Esophagus muscularis mucosa (tissue), 4 donors: Measurements from ENCODE around the gene MMS19. TPM values are rescaled to one million over a fixed set of nuclear protein-coding genes. Genes with fewer than 3 reads are reported as not detected.
A peak's percentile ranks its signal among the peaks of the same experiment; 100 is the strongest.

ENCODE experiments used
- DNase-seq: peaks from one replicate; pipeline ENCODE4 v3.0.0-alpha.2; 2017; ENCODE audit errors: extremely low spot score
- H3K27ac ChIP-seq, 4 donors: fragments of 200-600 bp; sonication (generic); replicated peaks in 1 of 4; 1 replicate in 3 of 4; 2 replicates in 1 of 4; pipeline ENCODE4 v1.5.1; 2016 to 2019; ENCODE audit warnings: mild to moderate bottlenecking in 1 of 4
- H3K27me3 ChIP-seq, 4 donors: fragments of 200-600 bp; sonication (generic); one replicate each; pipeline versions ENCODE4 v1.5.1 to v1.6.0; 2016 to 2019
- H3K36me3 ChIP-seq, 4 donors: fragments of 200-600 bp; sonication (generic); one replicate each; pipeline ENCODE4 v1.5.1; 2016 to 2019
- H3K4me1 ChIP-seq, 4 donors: fragments of 200-600 bp; sonication (generic); one replicate each; pipeline ENCODE4 v1.5.1; 2016 to 2019
- H3K4me3 ChIP-seq, 4 donors: fragments of 200-600 bp; sonication (generic); 1 replicate in 2 of 4; 2 replicates in 2 of 4; pipeline ENCODE4 v1.5.1; 2016 to 2019; ENCODE audit warnings: mild to moderate bottlenecking in 4 of 4, moderate library complexity in 1 of 4
- H3K9me3 ChIP-seq, 4 donors: fragments of 200-600 bp; sonication (generic); 1 replicate in 3 of 4; 2 replicates in 1 of 4; pipeline ENCODE4 v1.5.1; 2016 to 2019
- EP300 ChIP-seq: sonication (generic); formaldehyde crosslinking; IDR thresholded peaks from one replicate; pipeline ENCODE4 v1.6.1; 2017; ENCODE audit warnings: antibody characterized with exemption
- POLR2A ChIP-seq: fragments of 450-650 bp; IDR thresholded peaks from one replicate; pipeline ENCODE4 v1.6.1; 2017; ENCODE audit warnings: antibody characterized with exemption, moderate library complexity, mild to moderate bottlenecking, low read depth
- POLR2AphosphoS5 ChIP-seq, 2 donors: sonication (generic); formaldehyde crosslinking; IDR thresholded peaks; one replicate each; pipeline ENCODE4 v1.6.1; 2017; ENCODE audit warnings: antibody characterized with exemption in 2 of 2
- WGBS: methylation state at CpG from one replicate; pipeline ENCODE4 v1.1.5; 2018; 5-methylcytosine and 5-hydroxymethylcytosine counted together
- intact Hi-C: fragments of 100-400 bp; cut with DNase I; formaldehyde crosslinking; loops from one replicate; pipeline ENCODE4 v1.15.1; 2023
- total RNA-seq, 4 donors: library from RNA; depleted of rRNA; stranded (reverse); fragments of >200 nt; gene quantifications; one replicate each; pipeline versions ENCODE4 v1.1.0 to v1.2.1, GENCODE V29; 2016
- TF ChIP-seq, protein P1 (sequence below), 3 experiments: fragments of 200-600 bp in 2 of 3; fragments of 450-650 bp in 1 of 3; sonication (generic) in 2 of 3; IDR thresholded peaks; one replicate each; pipeline ENCODE4 v1.5.1; 2017 to 2019; ENCODE audit warnings: antibody characterized with exemption in 3 of 3, mild to moderate bottlenecking in 2 of 3, moderate library complexity in 1 of 3

The MMS19 gene
- total RNA-seq, 4 donors from 2014 or later: 46.9 to 51.4 (median 48.6) TPM

DNA sequence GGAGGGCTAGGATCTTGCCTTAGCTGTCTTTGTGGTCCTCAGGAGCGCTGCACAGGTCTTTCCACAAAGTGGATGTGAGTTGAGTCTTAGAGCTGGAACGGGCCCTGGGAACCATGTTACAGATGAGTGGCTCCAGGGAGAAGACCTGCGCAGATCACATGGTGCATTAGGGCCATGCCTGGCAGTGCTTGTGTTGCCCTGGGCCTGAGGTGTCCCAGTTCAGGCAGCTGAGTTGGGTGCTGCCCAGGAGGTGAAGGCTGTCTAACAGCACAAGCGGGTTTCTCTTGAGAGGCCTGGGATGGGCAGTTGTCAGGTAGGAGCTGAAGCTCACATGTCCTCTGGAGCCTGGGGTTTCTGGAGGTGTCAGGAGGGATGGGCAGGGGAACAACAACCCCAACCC, 40.6 kb upstream of the MMS19 start:
- TF ChIP-seq POLR2AphosphoS5 (IDR thresholded peaks at IDR 0.05): no peak
- no peak for TF ChIP-seq POLR2A
- TF ChIP-seq, protein P1, sequence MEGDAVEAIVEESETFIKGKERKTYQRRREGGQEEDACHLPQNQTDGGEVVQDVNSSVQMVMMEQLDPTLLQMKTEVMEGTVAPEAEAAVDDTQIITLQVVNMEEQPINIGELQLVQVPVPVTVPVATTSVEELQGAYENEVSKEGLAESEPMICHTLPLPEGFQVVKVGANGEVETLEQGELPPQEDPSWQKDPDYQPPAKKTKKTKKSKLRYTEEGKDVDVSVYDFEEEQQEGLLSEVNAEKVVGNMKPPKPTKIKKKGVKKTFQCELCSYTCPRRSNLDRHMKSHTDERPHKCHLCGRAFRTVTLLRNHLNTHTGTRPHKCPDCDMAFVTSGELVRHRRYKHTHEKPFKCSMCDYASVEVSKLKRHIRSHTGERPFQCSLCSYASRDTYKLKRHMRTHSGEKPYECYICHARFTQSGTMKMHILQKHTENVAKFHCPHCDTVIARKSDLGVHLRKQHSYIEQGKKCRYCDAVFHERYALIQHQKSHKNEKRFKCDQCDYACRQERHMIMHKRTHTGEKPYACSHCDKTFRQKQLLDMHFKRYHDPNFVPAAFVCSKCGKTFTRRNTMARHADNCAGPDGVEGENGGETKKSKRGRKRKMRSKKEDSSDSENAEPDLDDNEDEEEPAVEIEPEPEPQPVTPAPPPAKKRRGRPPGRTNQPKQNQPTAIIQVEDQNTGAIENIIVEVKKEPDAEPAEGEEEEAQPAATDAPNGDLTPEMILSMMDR (IDR thresholded peaks at IDR 0.05): no peak
- no peak for TF ChIP-seq EP300
- intact Hi-C loops: no loop called here
- Histone ChIP-seq H3K4me3 (no peak overlapping the region), H3K4me1 (peaks cover 40 to 52% (median 44%) of the 10 kb centered on the region in 4 donors), H3K27ac (peak overlapping the region in 1 of 4 donors; percentile 48), H3K9me3 (no peaks in the 10 kb centered on the region), H3K27me3 (no peaks in the 10 kb centered on the region), H3K36me3 (no peaks in the 10 kb centered on the region)
- DNase-seq: no peak
- 95% methylated on average over 4 of the region's 4 CpGs for WGBS

DNA sequence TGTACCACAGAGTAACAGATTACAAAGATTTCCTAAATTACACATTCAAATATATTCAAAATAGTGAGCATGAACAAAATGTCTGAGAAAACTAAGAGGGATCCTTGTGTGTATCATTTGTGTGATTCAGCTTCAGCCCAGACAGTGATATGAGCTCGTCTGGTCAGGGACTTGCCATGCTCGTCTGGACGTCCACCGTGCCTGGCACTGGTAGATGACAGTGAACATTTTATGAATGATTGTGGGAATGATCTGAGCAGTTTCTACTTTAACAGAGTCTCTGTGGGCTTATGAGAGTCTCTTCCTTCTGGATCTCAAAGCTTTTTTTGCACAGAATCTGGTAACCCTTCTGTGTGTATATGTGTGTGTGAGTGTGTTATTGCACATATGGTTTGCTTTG, 40.2 kb upstream of the MMS19 start:
- no peaks in the 10 kb centered on the region for H3K9me3 ChIP-seq
- no peak for TF ChIP-seq POLR2AphosphoS5 (IDR thresholded peaks at IDR 0.05)
- no peak for TF ChIP-seq EP300
- TF ChIP-seq, protein P1 (IDR thresholded peaks at IDR 0.05): no peak
- no peak for TF ChIP-seq POLR2A
- H3K36me3 ChIP-seq: no peaks in the 10 kb centered on the region
- no peak for DNase-seq
- 73% methylated on average over 4 of the region's 4 CpGs for WGBS
- no peak overlapping the region for H3K27ac ChIP-seq
- no peak overlapping the region for H3K4me3 ChIP-seq
- peaks cover 35 to 48% (median 39%) of the 10 kb centered on the region in 4 donors for H3K4me1 ChIP-seq
- no peaks in the 10 kb centered on the region for H3K27me3 ChIP-seq
- intact Hi-C loops: no loop called here

DNA sequence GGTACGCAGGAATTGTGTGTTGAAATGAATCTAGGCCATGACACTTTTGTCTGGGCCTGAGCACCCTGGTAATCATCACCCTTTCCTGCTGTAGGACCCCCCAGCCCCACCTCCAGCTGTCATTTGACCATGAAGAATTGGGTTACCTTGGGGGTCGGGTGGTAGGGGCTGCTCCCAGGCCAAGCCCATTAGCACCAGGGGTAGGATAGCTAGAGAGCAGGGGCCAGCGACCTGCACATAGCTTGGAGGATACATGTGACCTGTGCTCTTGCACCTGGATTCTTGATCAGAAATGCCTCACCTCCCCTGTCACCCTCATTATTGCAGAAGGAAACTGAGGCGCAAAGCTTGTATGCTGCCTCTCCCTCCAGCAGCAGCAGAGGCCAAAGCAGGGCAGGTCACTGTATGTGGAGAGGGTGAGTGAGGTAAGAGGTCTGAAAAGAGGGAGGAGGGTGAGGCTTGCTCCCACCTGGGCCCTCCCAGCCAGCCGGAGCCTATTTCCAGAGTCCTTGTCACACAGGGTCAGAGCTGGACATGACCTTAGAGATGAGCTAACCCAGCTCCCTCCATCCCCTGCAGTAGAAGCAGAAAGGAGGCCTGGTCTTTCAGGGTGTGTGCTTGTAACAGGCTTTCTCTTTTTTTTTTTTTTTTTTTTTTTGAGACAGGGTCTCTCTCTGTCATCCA, 39.1 kb upstream of the MMS19 start:
- TF ChIP-seq POLR2AphosphoS5 (IDR thresholded peaks at IDR 0.05): no peak
- Histone ChIP-seq H3K27ac (no peak overlapping the region), H3K9me3 (no peaks in the 10 kb centered on the region), H3K4me1 (peaks cover 24 to 37% (median 28%) of the 10 kb centered on the region in 4 donors), H3K27me3 (no peaks in the 10 kb centered on the region), H3K36me3 (no peaks in the 10 kb centered on the region), H3K4me3 (no peak overlapping the region)
- intact Hi-C loops: no loop called here
- DNase-seq: no peak
- 95% methylated on average over 2 of the region's 5 CpGs for WGBS

DNA sequence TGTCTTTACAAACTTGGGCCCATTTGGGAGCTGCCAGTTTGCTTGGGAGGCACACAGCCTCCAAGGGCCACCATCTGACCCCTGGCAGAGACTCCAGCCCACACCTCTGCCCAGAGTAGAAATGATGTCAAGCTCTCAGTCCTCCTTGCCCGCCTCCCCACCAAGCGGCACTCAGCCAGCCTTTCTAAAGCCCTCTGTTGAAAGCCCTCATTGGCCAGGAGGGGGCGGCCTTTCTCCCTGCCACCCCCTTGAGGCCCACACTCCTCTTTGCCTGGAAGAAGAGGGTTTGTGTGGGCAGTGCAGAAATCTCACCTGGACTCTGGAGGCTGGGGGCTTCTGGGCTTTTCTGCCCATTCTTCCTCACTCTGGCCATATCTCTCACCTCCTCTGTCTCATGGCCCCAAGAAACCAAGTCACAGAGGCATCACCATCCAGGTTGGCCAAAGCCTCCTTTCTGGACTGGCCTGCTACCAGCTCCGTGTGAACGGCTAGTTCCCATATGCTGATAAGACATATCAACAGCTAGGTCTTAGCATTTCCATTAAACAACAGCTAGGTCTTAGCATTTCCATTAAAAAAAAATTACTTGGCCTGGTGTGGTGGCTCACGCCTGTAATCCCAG, 36.6 kb upstream of the MMS19 start:
- no peaks in the 10 kb centered on the region for H3K27me3 ChIP-seq
- intact Hi-C loops: no loop called here
- H3K27ac ChIP-seq: no peak overlapping the region

DNA sequence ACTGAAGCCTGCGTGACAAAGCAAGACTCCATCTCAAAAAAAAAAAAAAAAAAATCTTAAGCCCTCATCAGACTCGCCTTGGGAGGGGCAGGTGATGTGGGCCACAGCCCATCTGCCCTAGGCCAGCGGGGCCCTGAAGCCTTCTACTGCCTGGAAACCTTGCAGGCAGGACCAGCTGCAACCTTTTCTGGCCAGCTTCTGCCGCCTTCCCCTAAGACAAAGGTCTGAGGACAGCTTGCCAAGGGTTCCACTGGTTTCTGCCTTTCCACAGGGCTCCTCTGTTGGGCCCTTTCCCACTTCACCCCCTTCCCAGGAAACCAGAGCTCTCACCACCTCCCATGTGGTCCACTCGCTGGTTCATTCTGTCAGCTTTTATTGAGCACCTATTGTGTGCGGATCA, 35.7 kb upstream of the MMS19 start:
- WGBS: 93% methylated on average over 6 of the region's 6 CpGs
- peaks cover 0 to 5% (median 0%) of the 10 kb centered on the region in 4 donors for H3K4me1 ChIP-seq
- no peak overlapping the region for H3K27ac ChIP-seq
- intact Hi-C loops: no loop called here
- H3K4me3 ChIP-seq: no peak overlapping the region
- H3K9me3 ChIP-seq: no peaks in the 10 kb centered on the region
- H3K36me3 ChIP-seq: no peaks in the 10 kb centered on the region
- TF ChIP-seq, protein P1 (IDR thresholded peaks at IDR 0.05): no peak
- TF ChIP-seq POLR2A: no peak
- TF ChIP-seq POLR2AphosphoS5 (IDR thresholded peaks at IDR 0.05): no peak
- no peak for TF ChIP-seq EP300
- no peaks in the 10 kb centered on the region for H3K27me3 ChIP-seq
- DNase-seq: no peak

More for the DNA sequence above, 36.6 kb upstream of the MMS19 start:
- TF ChIP-seq POLR2A: no peak
- no peak for TF ChIP-seq EP300
- TF ChIP-seq, protein P1 (IDR thresholded peaks at IDR 0.05): peak; percentile 24 to 50 (median 26)
- Histone ChIP-seq H3K4me3 (no peak overlapping the region), H3K36me3 (no peaks in the 10 kb centered on the region), H3K4me1 (peaks cover 3 to 13% (median 6%) of the 10 kb centered on the region in 4 donors), H3K9me3 (no peaks in the 10 kb centered on the region)
- DNase-seq: no peak
- WGBS: 84% methylated on average over 6 of the region's 6 CpGs
